Epithelial cell of prostate (primary cell): Measurements from ENCODE around the gene NOP53.
"Not testable (repeated sequence)": the region's sequence is repeated elsewhere in the genome, so short reads cannot be mapped to it uniquely, and the experiment has no call there.

ENCODE experiments used
- DNase-seq: peaks from one replicate; pipeline ENCODE4 v3.0.0-alpha.2; 2011; ENCODE audit warnings: low read depth, low spot score
- H3K27ac ChIP-seq: fragments of 450-650 bp; 2 replicates; pipeline ENCODE4 v1.5.1; 2017; ENCODE audit warnings: mild to moderate bottlenecking

Gene NOP53

GRCh38 chr19:47716270-47716937 is 28.9 kb upstream of the NOP53 start:
- no peak overlapping the region for H3K27ac ChIP-seq
- DNase-seq, result no peak

- peak overlapping the region; percentile 94 for H3K27ac ChIP-seq
- not testable (repeated sequence) for DNase-seq
Observed at GRCh38 chr19:47718415-47719046, 26.8 kb upstream of the NOP53 start.

GRCh38 chr19:47719047-47719859 is 26.1 kb upstream of the NOP53 start:
- DNase-seq, result peak; percentile 91
- H3K27ac ChIP-seq, result peak overlapping the region; percentile 94

- no peak for DNase-seq
- peak overlapping the region; percentile 94 for H3K27ac ChIP-seq
Observed at GRCh38 chr19:47720669-47721422, 24.5 kb upstream of the NOP53 start.

- DNase-seq, result peak; percentile 60
- peak overlapping the region; percentile 95 for H3K27ac ChIP-seq
Observed at GRCh38 chr19:47723581-47723940, 21.8 kb upstream of the NOP53 start.

- peak; percentile 84 for DNase-seq
- H3K27ac ChIP-seq, result peak overlapping the region; percentile 95
Observed at GRCh38 chr19:47725759-47726401, 19.5 kb upstream of the NOP53 start.

GRCh38 chr19:47726467-47726866 is 18.9 kb upstream of the NOP53 start:
- H3K27ac ChIP-seq, result peak overlapping the region; percentile 95
- DNase-seq, result no peak

- not testable (repeated sequence) for DNase-seq
- peak overlapping the region; percentile 95 for H3K27ac ChIP-seq
Observed at GRCh38 chr19:47728295-47728694, 17.1 kb upstream of the NOP53 start.

- peak overlapping the region; percentile 95 for H3K27ac ChIP-seq
- peak; percentile 78 for DNase-seq
Observed at GRCh38 chr19:47729468-47729798, 15.9 kb upstream of the NOP53 start.

GRCh38 chr19:47729799-47730520 is 15.4 kb upstream of the NOP53 start:
- peak overlapping the region; percentile 95 for H3K27ac ChIP-seq
- no peak for DNase-seq

GRCh38 chr19:47730521-47730889 is 14.8 kb upstream of the NOP53 start:
- peak overlapping the region; percentile 95 for H3K27ac ChIP-seq
- DNase-seq, result no peak

- H3K27ac ChIP-seq, result peak overlapping the region; percentile 95
- DNase-seq, result no peak
Observed at GRCh38 chr19:47730910-47731309, 14.4 kb upstream of the NOP53 start.

GRCh38 chr19:47735131-47735530 is 10.2 kb upstream of the NOP53 start:
- no peak for DNase-seq
- no peak overlapping the region for H3K27ac ChIP-seq

GRCh38 chr19:47740866-47741519 is 4.4 kb upstream of the NOP53 start:
- H3K27ac ChIP-seq, result no peak overlapping the region
- no peak for DNase-seq

- DNase-seq, result no peak
- H3K27ac ChIP-seq, result peak overlapping the region; percentile 91
Observed at GRCh38 chr19:47741544-47742140, 3.7 kb upstream of the NOP53 start.

GRCh38 chr19:47742634-47743033 is 2.7 kb upstream of the NOP53 start:
- no peak for DNase-seq
- peak overlapping the region; percentile 91 for H3K27ac ChIP-seq

GRCh38 chr19:47746129-47746528 is 783 bp downstream of the NOP53 start:
- peak overlapping the region; percentile 91 for H3K27ac ChIP-seq
- not testable (repeated sequence) for DNase-seq

- no peak overlapping the region for H3K27ac ChIP-seq
- no peak for DNase-seq
Observed at GRCh38 chr19:47749326-47749725, 4.0 kb downstream of the NOP53 start.

- DNase-seq, result no peak
- no peak overlapping the region for H3K27ac ChIP-seq
Observed at GRCh38 chr19:47750752-47751151, 5.4 kb downstream of the NOP53 start.
